PC-3 (cell line): ENCODE measurements around the gene KCTD20. TPM values are rescaled to one million over a fixed set of nuclear protein-coding genes. Genes with fewer than 3 reads are reported as not detected.

Experiments used
- ATAC-seq: fragments of 200-7000 bp; cut with Tn5 transposase; 2 replicates; pipeline ENCODE4 v1.9.1; 2020; ENCODE audit warnings: mild to moderate bottlenecking, moderate library complexity
- BruUV-seq: library from RNA; stranded (reverse); fragments of 400-500 nt; replicated peaks from 2 replicates; lab custom pipeline; 2021; lab: Mats Ljungman, UMichigan
- CTCF ChIA-PET: fragments of 300-600 bp; sonication (Branson Sonifier 250); formaldehyde crosslinking; loops from one replicate; lab custom pipeline; 2022; ENCODE audit warnings: antibody characterized with exemption; lab: Charles Lee
- POLR2A ChIA-PET: fragments of 300-600 bp; sonication (Branson Sonifier 250); formaldehyde crosslinking; loops from one replicate; lab custom pipeline; 2022; ENCODE audit warnings: antibody characterized with exemption; ENCODE audit not compliant: unreplicated experiment; lab: Charles Lee
- DNase-seq: peaks from one replicate; pipeline ENCODE4 v3.0.0-alpha.2; 2015
- H2AFZ ChIP-seq: fragments of 300-600 bp; sonication (generic); 2 replicates; pipeline ENCODE4 v1.6.0; 2016; ENCODE audit warnings: antibody characterized with exemption, low read length
- H3F3A ChIP-seq: fragments of 300-600 bp; sonication (generic); one replicate; pipeline ENCODE4 v1.6.0; 2017; ENCODE audit warnings: antibody characterized with exemption, low read length, control low read depth, mild to moderate bottlenecking; ENCODE audit not compliant: unreplicated experiment
- H3K27ac ChIP-seq: fragments of 300-600 bp; sonication (generic); 2 replicates; pipeline ENCODE4 v1.5.1; 2016; ENCODE audit warnings: mild to moderate bottlenecking, low read length
- H3K27me3 ChIP-seq: fragments of 300-600 bp; sonication (generic); 2 replicates; pipeline ENCODE4 v1.6.1; 2016; ENCODE audit warnings: low read length, mixed read lengths
- H3K36me3 ChIP-seq: fragments of 300-600 bp; sonication (generic); 2 replicates; pipeline ENCODE4 v1.6.1; 2016; ENCODE audit warnings: low read depth, mixed run types, low read length, mixed read lengths
- H3K4me1 ChIP-seq: fragments of 300-600 bp; sonication (generic); 2 replicates; pipeline ENCODE4 v1.5.1; 2016; ENCODE audit warnings: low read length; ENCODE audit not compliant: insufficient read depth
- H3K4me2 ChIP-seq: fragments of 300-600 bp; sonication (generic); 2 replicates; pipeline ENCODE4 v1.6.0; 2016; ENCODE audit warnings: low read length
- H3K4me3 ChIP-seq: fragments of 300-600 bp; sonication (generic); 2 replicates; pipeline ENCODE4 v1.5.1; 2016; ENCODE audit warnings: mild to moderate bottlenecking, low read length, mixed read lengths
- H3K79me2 ChIP-seq: fragments of 300-600 bp; sonication (generic); 2 replicates; pipeline ENCODE4 v1.6.1; 2017; ENCODE audit warnings: low read length, mixed read lengths
- H3K9ac ChIP-seq: fragments of 300-600 bp; sonication (generic); 2 replicates; pipeline ENCODE4 v1.6.0; 2016; ENCODE audit warnings: mild to moderate bottlenecking, low read length
- H3K9me2 ChIP-seq: fragments of 300-600 bp; sonication (generic); replicated peaks from 2 replicates; pipeline ENCODE4 v1.6.1; 2016; ENCODE audit warnings: mixed run types, low read length, mixed read lengths
- H3K9me3 ChIP-seq: fragments of 300-600 bp; sonication (generic); 2 replicates; pipeline ENCODE4 v1.6.1; 2016; ENCODE audit warnings: low read length, mixed read lengths
- H4K20me1 ChIP-seq: fragments of 300-600 bp; sonication (generic); 2 replicates; pipeline ENCODE4 v1.6.1; 2016; ENCODE audit warnings: low read length, mixed read lengths
- CTCF ChIP-seq: fragments of 300-600 bp; sonication (generic); conservative IDR thresholded peaks from 2 replicates; pipeline ENCODE4 v1.5.1; 2017; ENCODE audit warnings: antibody characterized with exemption, low read depth, mild to moderate bottlenecking, low read length
- EZH2 ChIP-seq: fragments of 300-600 bp; sonication (generic); IDR thresholded peaks from one replicate; pipeline ENCODE4 v1.6.1; 2017; ENCODE audit warnings: antibody characterized with exemption, mild to moderate bottlenecking, low read length; ENCODE audit not compliant: unreplicated experiment
- EZH2phosphoT487 ChIP-seq: fragments of 300-600 bp; sonication (generic); IDR thresholded peaks from 2 replicates; pipeline ENCODE4 v1.6.1; 2018; ENCODE audit warnings: mild to moderate bottlenecking, antibody characterized with exemption, low read length, borderline replicate concordance
- intact Hi-C: fragments of 100-400 bp; cut with micrococcal nuclease; formaldehyde crosslinking; loops from 2 replicates; pipeline ENCODE4 v1.9.0; 2023
- total RNA-seq: library from RNA; depleted of rRNA; stranded (reverse); fragments of >200 nt; gene quantifications from 2 replicates; pipeline ENCODE4 v1.2.3, GENCODE V29; 2014

Gene KCTD20
- total RNA-seq, 1 experiment from 2014 or later = 26.5 TPM

- Histone ChIP-seq H3K27me3 (no peaks in the 10 kb centered on the region), H3K79me2 (no peaks in the 10 kb centered on the region), H3K4me1 (peaks cover 4% of the 10 kb centered on the region; the same call in 1 of the 2 replicates), H3F3A (no peaks in the 10 kb centered on the region), H3K4me3 (no peak overlapping the region), H3K36me3 (peaks cover 18% of the 10 kb centered on the region), H3K9me3 (no peaks in the 10 kb centered on the region), H3K4me2 (no peak overlapping the region), H3K9me2 (no peaks in the 10 kb centered on the region), H2AFZ (no peak overlapping the region), H3K27ac (no peak overlapping the region), H3K9ac (no peak overlapping the region), H4K20me1 (no peaks in the 10 kb centered on the region)
- no TSS peak for BruUV-seq
- ChIA-PET POLR2A (no interaction called here), CTCF (no interaction called here)
- TF ChIP-seq CTCF = no peak
- no peak for TF ChIP-seq EZH2
- TF ChIP-seq EZH2phosphoT487 = no peak
- intact Hi-C loops = no loop called here
- DNase-seq (no peak), ATAC-seq (no peak)
Measured at GRCh38 chr6:36514554-36515456, 72.0 kb downstream of the KCTD20 start.

- ChIA-PET POLR2A (interaction anchor here (0.7 kb wide), 1 partner anchor 10 kb away, joined by 4 read pairs; no protein-coding TSS in a partner anchor), CTCF (no interaction called here)
- H3K9me2 ChIP-seq = no peaks in the 10 kb centered on the region
- ATAC-seq (no peak), DNase-seq (no peak)
- no peak overlapping the region for H2AFZ ChIP-seq
- no peak overlapping the region for H3K4me3 ChIP-seq
- no peaks in the 10 kb centered on the region for H3F3A ChIP-seq
- no peaks in the 10 kb centered on the region for H3K9me3 ChIP-seq
- intact Hi-C loops = no loop called here
- H3K27me3 ChIP-seq = no peaks in the 10 kb centered on the region
- BruUV-seq = no TSS peak
- H3K4me1 ChIP-seq = peaks cover 4% of the 10 kb centered on the region; the same call in 1 of the 2 replicates
- TF ChIP-seq EZH2phosphoT487 = no peak
- TF ChIP-seq CTCF = no peak
- no peak for TF ChIP-seq EZH2
- no peaks in the 10 kb centered on the region for H3K79me2 ChIP-seq
- H3K9ac ChIP-seq = no peak overlapping the region
- no peak overlapping the region for H3K27ac ChIP-seq
- H4K20me1 ChIP-seq = no peaks in the 10 kb centered on the region
- peaks cover 26% of the 10 kb centered on the region for H3K36me3 ChIP-seq
- no peak overlapping the region for H3K4me2 ChIP-seq
Measured at GRCh38 chr6:36515844-36516243, 73.0 kb downstream of the KCTD20 start.

- no peaks in the 10 kb centered on the region for H3F3A ChIP-seq
- H3K9me3 ChIP-seq = no peaks in the 10 kb centered on the region
- ChIA-PET POLR2A (no interaction called here), CTCF (no interaction called here)
- no TSS peak for BruUV-seq
- no peak overlapping the region for H3K27ac ChIP-seq
- H3K4me2 ChIP-seq = no peak overlapping the region
- no peak for TF ChIP-seq EZH2phosphoT487
- no peak for TF ChIP-seq EZH2
- TF ChIP-seq CTCF = no peak
- no peaks in the 10 kb centered on the region for H3K27me3 ChIP-seq
- no peaks in the 10 kb centered on the region for H3K9me2 ChIP-seq
- no peak for DNase-seq
- H3K4me1 ChIP-seq = peaks cover 4% of the 10 kb centered on the region; the same call in 1 of the 2 replicates
- no peak overlapping the region for H3K4me3 ChIP-seq
- no peak overlapping the region for H3K9ac ChIP-seq
- H3K79me2 ChIP-seq = no peaks in the 10 kb centered on the region
- H3K36me3 ChIP-seq = peaks cover 31% of the 10 kb centered on the region
- intact Hi-C loops = no loop called here
- no peaks in the 10 kb centered on the region for H4K20me1 ChIP-seq
- no peak overlapping the region for H2AFZ ChIP-seq
- no peak for ATAC-seq
Measured at GRCh38 chr6:36516559-36516958, 73.8 kb downstream of the KCTD20 start.
